HG02798 (cell line): Measurements from ENCODE around the gene TTC8.
"Not testable (repeated sequence)": the region's sequence is repeated elsewhere in the genome, so short reads cannot be mapped to it uniquely, and the experiment has no call there.

Source experiments
- ATAC-seq: cut with Tn5 transposase; IDR thresholded peaks from one replicate; pipeline ENCODE4 v1.9.1; 2021; ENCODE audit warnings: mild to moderate bottlenecking; ENCODE audit not compliant: unreplicated experiment, poor library complexity

The TTC8 gene

DNA sequence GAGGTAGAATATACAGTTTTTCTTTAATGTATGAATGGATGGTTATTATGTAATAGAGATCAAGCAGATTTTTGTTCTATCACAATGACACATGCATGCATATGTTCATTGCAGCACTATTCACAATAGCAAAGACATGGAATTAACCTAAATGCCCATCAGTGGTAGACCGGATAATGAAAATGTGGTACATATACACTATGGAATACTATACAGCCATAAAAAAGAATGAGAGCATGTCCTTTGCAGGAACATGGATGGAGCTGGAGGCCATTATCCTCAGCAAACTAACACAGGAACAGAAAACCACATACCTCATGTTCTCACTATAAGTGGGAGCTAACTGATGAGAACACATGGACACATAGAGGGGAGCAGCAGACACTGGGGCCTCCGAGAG is 34.7 kb downstream of the TTC8 start:
- ATAC-seq, result not testable (repeated sequence)

DNA sequence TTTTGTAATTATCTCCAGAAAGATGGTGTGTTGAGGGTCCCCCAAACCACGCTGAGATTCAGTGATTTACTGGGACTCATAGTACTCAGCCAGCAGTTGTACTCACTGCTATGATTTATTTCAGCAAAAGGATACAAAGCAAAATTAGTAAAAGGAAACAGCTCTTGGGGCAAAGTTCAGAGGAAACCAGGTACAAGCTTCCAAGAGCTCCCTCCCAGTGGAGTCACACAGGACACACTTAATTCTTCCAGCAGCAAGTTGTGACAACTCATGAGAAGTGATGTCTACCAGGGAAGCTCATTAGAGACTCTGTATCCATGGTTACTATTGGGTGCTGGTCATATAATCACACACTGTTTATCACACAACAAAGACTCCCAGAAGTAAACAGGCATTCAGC is 38.7 kb downstream of the TTC8 start:
- no peak for ATAC-seq

DNA sequence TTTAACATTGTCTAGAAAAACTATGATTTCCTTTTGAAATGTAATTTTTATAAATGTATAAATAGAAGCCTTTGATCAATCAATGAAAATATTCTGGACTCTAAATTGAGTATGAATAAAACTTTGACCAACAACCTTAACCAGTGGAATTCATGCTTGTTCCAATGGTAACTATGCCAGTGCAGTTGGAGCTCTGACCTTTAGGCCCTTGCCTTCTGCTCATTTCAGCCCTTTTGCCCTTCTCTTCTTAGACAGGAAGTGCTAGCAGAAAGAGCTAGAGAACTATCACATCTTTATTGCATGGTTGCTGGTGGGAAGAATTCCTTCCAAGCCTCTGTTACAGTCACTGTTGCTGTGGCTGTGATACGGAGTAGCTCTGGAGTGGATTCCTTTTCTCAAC is 39.7 kb downstream of the TTC8 start:
- ATAC-seq, result no peak

DNA sequence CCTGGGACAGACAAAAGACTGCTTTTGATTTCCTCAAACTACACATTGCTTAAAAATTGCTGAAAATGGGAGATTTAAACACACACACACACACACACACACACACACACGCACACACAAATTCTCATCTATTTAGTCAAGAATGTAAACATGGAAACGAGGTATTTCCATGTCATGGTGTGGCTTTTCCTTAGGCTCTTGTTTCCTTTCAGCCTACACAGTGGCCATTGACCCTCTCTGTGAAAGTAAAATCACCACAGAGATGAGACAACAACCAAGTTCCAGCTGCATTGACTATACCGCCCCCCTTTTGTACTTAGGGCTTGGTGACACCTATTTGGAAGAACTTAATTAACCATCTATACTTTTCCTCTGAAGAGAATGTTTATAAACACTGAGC is 41.9 kb downstream of the TTC8 start:
- ATAC-seq, result no peak

DNA sequence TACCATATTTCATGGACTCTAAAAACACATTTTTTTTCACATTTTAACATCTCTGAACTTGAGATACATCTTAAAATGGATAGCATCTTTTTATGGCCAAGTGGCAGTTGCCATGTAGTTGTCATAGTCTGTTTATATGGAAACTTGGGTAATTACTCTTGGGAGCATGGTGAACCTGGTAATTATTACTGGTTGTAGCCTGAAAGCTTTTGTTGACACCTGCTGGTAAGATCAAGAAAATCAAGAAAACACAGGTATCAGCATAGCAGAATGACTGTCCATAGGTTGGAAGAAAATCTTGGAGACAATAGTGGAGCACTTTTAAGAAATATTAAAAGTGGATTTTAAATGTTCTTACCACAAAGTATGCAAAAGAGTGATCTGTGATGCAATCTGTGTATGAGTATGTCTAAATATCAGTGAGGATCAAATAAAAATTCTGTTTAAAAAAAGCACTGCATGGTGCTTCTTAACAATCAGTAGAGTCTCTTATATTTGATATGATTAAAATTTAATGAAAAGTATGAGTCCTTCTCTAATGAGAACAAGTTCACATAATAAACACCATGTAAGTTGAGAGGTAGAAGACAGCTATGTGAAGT is 44.2 kb downstream of the TTC8 start:
- ATAC-seq, result no peak

DNA sequence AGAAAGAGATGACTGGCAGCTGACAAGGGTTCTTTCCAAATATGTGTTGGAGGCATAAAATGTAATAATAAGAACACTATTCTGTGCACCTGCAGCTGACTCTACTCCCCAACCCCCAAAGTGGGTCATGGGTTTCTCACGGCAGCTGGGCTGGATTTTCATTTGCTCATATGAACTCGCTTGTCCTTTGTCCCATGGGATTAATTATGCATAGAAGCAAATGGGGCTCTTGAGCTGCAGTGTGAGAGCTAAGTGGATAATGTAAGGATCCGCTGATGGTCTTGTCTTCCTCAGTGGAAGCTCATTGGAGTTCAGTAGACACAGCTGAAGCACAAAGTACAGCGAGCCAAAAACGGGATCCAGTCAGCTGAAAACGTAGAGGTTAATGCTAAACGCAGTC is 46.3 kb downstream of the TTC8 start:
- no peak for ATAC-seq

DNA sequence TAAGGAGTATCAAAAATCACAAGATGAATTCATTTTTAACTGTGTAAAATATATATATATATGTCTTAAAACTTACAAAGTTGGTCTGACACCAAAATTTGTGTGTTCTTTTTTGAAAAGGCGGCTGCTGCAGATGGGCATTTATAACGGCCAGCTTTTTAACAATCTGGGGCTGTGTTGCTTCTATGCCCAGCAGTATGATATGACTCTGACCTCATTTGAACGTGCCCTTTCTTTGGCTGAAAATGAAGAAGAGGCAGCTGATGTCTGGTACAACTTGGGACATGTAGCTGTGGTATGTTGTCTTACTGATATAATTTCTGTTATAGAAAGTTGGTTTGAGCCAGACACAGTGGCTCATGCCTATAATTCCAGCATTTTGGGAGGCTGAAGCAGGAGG is 47.0 kb downstream of the TTC8 start:
- no peak for ATAC-seq

DNA sequence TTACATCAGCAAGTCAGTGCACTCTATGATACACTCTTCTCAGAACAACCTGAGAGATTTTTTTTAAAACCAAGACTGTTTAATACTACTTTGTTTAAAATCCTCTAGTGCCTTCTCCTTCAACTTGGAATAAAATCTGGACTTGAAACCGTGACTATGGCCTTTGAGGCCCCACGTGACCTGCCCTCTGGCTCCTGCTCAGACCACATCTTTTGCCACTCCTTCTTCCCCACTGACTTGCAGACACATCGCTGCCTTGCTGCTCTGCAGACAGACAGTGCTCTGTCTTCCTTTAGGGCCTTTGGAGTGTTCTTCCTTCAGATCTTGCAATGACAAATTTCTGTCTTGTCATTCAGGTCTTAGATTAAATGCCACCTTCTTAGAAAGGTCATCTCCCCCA is 48.5 kb downstream of the TTC8 start:
- ATAC-seq, result no peak

DNA sequence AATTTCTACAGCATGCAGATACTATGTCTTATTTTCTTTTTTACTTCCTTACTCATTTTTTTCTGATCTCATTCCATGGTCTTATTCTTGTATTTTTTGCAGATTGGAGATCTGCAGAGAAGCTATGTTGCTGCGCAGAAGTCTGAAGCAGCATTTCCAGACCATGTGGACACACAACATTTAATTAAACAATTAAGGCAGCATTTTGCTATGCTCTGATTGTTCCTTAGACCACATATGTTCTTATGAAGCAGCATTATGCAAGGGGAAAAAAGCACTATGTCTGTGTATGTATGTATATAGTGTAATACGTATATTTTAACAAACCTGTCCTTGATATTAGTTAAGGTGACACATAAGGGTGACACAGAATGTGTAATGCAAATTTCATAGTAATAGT is 52.7 kb downstream of the TTC8 start:
- no peak for ATAC-seq

DNA sequence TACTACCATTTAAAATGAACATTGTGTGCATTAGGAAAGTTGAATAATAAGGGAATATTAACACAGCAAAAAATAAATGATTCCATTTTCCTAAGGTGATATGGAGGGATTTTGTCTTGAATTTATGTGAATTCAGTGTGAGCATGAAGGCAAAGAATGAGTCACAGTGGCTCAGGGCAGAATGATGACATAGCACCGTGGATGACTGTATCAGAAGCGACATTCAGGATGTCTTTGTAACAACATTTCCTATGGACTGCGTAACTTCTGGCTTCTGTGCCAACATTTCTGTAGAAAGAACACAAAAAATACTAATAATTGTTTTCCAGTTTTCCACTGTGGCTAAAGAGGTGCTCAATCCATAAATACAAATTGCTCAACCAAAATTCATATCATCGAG is 54.6 kb downstream of the TTC8 start:
- no peak for ATAC-seq

DNA sequence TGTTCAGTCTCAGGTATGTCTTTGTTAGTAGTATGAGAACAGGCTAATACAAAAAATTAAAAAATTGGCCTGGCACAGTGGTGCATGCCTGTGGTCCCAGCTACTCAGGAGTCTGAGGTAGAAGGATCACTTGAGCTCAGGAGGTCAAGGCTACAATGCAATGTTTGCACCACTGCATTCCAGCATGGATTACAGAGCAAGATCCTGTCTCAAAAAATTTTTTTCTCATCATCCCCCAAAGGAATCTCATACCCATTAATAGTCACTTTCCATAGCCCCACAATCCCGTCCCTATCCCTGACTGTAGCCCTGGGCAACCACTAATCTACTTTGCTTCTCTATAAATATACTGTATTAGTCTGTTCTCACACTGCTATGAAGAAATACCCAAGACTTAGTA is 57.8 kb downstream of the TTC8 start:
- ATAC-seq, result no peak

DNA sequence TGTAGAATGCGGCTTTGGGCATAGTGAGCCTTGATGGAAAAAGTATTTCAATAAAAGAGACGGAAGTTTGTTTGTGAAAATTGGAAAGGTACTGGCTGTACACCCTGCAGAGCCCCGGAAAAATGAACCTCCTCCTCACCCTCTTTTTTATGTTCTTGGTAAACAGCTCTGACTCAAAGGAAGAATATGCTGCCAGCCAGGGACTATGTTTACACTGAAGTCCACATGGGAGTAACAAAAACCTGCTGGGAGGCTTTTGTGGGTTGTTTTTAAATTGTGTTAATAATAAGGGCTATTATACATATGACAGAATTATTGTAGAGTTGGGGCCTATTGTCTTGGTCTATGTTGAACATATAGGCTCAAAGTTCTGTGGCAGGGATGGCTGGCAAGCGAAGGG is 70.7 kb downstream of the TTC8 start:
- no peak for ATAC-seq

DNA sequence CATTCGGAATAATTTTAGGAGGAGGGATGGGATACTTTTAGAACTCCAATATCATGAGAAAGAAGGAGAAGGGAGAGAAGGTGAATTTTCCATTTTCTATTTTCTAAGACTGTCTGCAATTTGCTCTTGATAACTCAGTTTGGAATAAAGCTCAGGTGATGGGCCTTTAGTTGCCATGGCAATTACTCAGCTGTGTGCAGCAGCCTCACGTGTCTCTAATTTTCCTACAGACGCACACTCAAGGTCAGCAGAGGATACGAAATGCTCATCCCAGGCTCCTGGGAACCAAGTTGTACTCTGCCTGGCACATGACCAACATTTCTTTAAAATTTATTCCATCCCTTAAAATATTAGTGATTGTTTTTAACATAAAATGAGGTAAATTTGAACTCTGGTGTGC is 76.7 kb downstream of the TTC8 start:
- ATAC-seq, result no peak

DNA sequence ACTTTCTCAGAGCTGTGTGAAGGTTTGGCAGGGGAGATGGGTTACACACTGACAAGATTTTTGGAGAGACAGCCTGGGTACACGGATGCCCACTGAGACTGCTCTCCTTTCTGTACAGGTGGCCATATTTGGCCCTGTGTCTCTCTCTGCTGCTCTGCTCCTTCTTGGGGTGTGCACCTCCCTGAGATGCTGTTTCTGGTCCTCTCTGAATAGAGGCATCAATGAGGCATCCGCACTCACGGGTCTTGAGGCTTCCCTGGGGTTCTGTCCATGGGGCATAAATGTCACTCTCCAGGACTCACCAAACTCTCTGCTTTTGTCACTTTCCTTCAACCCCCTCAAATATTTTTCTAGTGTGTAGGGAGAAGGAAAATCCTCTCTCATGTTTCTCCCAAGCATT is 77.5 kb downstream of the TTC8 start:
- no peak for ATAC-seq

DNA sequence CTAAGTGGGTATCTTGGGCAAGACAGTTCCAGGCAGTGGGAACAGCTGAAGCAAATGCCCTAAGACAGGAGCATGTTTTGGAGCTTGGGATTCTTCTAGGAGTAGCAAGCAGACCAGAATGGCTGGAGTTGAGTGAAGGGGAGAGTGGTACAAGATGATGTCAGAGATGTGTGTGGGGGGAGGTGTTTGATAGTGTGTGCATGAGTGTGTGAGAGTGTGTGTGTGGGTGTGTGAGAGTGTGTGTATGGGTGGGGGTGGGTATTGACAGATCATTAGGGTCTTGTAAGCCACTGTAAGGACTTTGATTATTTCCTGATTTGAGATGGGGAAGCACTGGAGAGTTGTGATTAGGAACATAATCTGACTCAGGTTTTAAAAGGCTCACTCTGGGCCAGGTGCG is 78.4 kb downstream of the TTC8 start:
- ATAC-seq, result no peak

DNA sequence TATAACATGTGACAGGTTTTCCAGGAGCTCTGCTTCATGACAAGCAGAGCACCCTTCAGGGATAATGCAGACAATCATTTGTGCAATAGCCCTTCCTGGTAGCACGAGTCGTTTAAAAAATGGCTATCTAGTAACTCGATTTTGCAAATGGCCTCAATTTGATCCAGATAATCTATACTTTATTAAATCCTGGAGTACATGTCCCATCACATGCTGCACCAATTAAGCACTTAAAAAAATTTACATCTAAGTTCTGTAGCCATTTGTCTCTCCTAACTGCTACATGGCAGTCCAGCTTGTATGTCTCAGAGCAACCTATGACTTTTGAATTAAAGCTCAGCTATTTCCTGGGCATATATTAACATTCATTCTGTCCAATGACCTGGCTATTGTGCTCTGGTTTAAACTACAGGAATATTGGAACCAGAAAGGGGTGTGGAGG is 79.8 kb downstream of the TTC8 start:
- no peak for ATAC-seq

DNA sequence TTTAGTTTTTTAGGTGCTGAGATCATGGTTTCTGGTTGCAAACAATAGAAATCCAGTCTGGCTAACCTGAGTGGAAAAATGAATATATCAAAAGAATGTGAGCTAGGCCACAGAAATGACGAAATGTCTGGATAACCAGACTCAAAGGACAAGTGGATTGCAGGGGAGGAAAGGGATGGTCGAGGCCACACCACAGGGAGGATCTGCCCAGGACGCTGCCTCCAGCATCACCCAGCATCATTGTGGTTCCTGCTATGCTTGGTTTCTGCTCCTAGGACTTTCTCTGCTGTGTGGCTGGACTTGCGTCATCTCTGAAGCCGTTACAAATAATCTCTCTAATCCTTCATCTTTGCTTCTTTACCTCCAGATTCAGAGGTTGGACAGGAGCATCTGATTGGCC is 80.4 kb downstream of the TTC8 start:
- ATAC-seq, result no peak

DNA sequence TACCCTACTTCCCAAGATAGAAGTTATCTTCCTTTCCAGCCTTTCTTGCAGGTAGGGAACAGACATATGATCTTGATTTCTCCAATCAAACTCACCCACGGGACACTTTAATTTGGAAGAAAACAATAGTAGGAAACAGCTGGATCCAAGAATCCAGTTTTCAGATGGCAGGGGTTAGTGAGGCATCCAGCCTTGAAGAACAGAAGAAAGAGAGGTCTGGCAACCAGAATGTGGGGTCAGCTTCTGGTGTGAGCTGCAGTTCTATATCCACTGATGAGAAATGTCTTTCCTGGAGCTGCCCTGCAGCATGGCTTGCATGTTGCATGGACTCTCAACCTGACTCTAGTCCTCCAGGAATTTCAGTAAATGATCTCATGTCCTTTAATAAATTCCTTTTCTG is 83.8 kb downstream of the TTC8 start:
- no peak for ATAC-seq

DNA sequence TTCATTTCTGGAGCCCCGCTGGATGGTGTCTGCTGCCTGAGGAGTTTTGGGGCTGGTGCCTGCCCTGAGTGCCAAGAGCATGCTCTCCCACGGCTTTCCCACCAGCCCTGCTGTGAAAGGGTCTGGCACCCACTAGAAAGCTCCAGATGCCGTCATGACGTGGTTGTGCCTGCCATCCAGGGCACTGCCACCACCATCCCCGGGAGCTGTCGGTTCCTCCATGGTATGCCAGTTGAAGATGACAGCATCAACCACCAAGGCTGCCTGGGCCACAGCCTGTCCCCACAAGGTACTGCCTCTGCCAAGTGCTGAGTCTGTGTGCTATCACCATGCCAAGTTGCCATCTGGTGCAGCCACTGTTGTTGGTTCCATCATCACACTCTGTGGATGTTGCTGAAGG is 85.9 kb downstream of the TTC8 start:
- no peak for ATAC-seq

DNA sequence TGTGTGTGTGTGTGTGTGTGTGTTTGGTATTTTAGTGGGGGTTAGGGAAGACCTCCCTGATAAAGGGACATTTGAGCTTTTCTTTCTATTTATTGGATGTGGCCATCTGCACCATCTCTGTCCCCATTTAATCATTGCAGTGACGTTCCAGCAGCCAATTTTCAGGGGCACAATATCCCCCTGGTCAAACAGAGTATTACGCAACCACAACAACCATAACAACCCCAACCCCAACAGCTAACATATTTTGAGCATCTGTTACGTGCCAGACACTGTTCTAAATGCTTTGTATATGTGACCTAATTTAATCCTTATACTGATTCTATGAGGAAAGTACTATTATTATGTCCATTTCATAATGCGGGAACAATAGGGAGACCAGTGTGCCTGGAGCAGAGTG is 87.4 kb downstream of the TTC8 start:
- ATAC-seq, result no peak

DNA sequence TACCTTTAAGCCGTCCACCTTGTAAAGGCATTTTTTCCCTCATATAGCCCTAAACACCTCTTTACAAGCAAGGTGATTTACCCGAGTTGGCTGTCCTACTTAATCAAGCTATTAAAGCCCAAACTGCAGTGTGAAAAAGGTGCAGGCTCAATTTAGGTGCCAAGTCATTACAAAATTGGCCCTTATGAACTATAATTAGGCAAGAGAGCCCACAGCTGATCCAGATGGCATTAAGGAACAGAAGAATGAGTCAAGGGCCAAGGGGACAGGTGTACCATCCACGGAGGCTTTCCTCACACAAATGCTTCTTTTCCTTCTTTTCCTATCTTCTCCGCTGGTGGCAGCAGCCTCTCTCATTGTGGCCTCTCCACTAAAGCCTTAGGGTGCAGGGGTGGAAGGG is 90.5 kb downstream of the TTC8 start:
- ATAC-seq, result no peak

DNA sequence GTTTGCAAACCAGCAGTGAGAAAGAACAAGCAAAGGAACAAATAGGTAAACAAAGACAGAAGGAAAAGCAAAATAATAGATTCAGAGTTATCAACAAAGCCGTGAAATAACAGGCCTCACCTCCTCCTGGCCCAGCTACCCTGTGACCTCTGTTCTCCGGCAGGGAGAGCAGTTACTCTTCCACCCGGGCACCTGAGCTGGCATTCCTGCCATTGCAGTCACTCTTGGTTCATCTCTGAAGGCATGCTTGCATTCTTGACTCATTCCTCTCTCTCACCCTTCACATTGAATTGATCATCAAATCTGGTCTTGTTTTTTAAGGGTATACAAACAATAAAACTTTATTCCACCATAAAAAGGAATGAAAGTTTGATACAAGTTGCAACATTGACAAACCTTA is 95.1 kb downstream of the TTC8 start:
- ATAC-seq, result no peak
